Endothelial cell of umbilical vein (primary cell): Measurements from ENCODE around the gene CDC5L.

Experiments used
- CTCF ChIP-seq, 2 donors: IDR thresholded peaks; 1 replicate in 1 of 2; 2 replicates in 1 of 2; pipeline ENCODE4 v1.5.1; 2011; ENCODE audit warnings: low read length in 2 of 2, mild to moderate bottlenecking in 2 of 2, moderate library complexity in 2 of 2, control low read depth in 1 of 2, inconsistent platforms in 1 of 2, low read depth in 1 of 2; ENCODE audit not compliant: insufficient read depth in 1 of 2; ENCODE audit errors: extremely low read depth in 1 of 2
- EZH2 ChIP-seq: IDR thresholded peaks from 2 replicates; pipeline ENCODE4 v1.6.1; 2012; ENCODE audit warnings: borderline replicate concordance, low read depth, mild to moderate bottlenecking, moderate library complexity, low read length, inconsistent platforms; ENCODE audit not compliant: severe bottlenecking
- FOS ChIP-seq: IDR thresholded peaks from 2 replicates; pipeline ENCODE4 v1.6.1; 2011; ENCODE audit warnings: mild to moderate bottlenecking, low read length, moderate library complexity, borderline replicate concordance; ENCODE audit not compliant: insufficient read depth
- GATA2 ChIP-seq: IDR thresholded peaks from 2 replicates; pipeline ENCODE4 v1.7.0; 2011; ENCODE audit warnings: low read depth, mild to moderate bottlenecking, moderate library complexity, mixed read lengths, low read length; ENCODE audit not compliant: insufficient read length, insufficient read depth
- MAX ChIP-seq: IDR thresholded peaks from 2 replicates; pipeline ENCODE4 v1.6.1; 2011; ENCODE audit not compliant: insufficient read depth, insufficient read length
- MYC ChIP-seq: IDR thresholded peaks from one replicate; pipeline ENCODE4 v1.6.1; 2011; ENCODE audit warnings: mild to moderate bottlenecking, low read depth, low read length
- POLR2A ChIP-seq: IDR thresholded peaks from 2 replicates; pipeline ENCODE4 v1.6.1; 2012; ENCODE audit warnings: low read depth, mild to moderate bottlenecking, control low read depth, low read length
- POLR2AphosphoS5 ChIP-seq: IDR thresholded peaks from 2 replicates; pipeline ENCODE4 v1.6.1; 2012; ENCODE audit warnings: low read depth, mild to moderate bottlenecking, control low read depth, low read length, moderate library complexity; ENCODE audit not compliant: insufficient read depth

GRCh38 chr6:44409207-44409794 lies 21.8 kb downstream of the CDC5L start:
- TF ChIP-seq EZH2: no peak
- TF ChIP-seq MAX: no peak
- TF ChIP-seq CTCF (IDR thresholded peaks at IDR 0.05; ENCODE audit: extremely low read depth in 1 of 2, insufficient read depth in 1 of 2, low read depth in 1 of 2, low read length in 2 of 2): no peak
- TF ChIP-seq POLR2A: no peak
- TF ChIP-seq POLR2AphosphoS5: no peak
- TF ChIP-seq FOS: no peak
- TF ChIP-seq MYC: no peak
- no peak for TF ChIP-seq GATA2
